GM10266 (cell line): ENCODE measurements around the gene CRNKL1.

Source experiments
- DNase-seq: peaks from one replicate; pipeline ENCODE4 v3.0.0; 2012; ENCODE audit errors: extremely low spot score
- TF ChIP-seq, protein P1 (sequence below): IDR thresholded peaks from 2 replicates; pipeline ENCODE4 v1.5.1; 2012; ENCODE audit warnings: mild to moderate bottlenecking, low read depth; ENCODE audit not compliant: control insufficient read depth, insufficient read depth; ENCODE audit errors: missing control alignments

Gene CRNKL1

GRCh38 chr20:20063941-20064702 is 11.9 kb upstream of the CRNKL1 start:
- no peak for DNase-seq
- TF ChIP-seq, protein P1, sequence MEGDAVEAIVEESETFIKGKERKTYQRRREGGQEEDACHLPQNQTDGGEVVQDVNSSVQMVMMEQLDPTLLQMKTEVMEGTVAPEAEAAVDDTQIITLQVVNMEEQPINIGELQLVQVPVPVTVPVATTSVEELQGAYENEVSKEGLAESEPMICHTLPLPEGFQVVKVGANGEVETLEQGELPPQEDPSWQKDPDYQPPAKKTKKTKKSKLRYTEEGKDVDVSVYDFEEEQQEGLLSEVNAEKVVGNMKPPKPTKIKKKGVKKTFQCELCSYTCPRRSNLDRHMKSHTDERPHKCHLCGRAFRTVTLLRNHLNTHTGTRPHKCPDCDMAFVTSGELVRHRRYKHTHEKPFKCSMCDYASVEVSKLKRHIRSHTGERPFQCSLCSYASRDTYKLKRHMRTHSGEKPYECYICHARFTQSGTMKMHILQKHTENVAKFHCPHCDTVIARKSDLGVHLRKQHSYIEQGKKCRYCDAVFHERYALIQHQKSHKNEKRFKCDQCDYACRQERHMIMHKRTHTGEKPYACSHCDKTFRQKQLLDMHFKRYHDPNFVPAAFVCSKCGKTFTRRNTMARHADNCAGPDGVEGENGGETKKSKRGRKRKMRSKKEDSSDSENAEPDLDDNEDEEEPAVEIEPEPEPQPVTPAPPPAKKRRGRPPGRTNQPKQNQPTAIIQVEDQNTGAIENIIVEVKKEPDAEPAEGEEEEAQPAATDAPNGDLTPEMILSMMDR, result no peak

DNA sequence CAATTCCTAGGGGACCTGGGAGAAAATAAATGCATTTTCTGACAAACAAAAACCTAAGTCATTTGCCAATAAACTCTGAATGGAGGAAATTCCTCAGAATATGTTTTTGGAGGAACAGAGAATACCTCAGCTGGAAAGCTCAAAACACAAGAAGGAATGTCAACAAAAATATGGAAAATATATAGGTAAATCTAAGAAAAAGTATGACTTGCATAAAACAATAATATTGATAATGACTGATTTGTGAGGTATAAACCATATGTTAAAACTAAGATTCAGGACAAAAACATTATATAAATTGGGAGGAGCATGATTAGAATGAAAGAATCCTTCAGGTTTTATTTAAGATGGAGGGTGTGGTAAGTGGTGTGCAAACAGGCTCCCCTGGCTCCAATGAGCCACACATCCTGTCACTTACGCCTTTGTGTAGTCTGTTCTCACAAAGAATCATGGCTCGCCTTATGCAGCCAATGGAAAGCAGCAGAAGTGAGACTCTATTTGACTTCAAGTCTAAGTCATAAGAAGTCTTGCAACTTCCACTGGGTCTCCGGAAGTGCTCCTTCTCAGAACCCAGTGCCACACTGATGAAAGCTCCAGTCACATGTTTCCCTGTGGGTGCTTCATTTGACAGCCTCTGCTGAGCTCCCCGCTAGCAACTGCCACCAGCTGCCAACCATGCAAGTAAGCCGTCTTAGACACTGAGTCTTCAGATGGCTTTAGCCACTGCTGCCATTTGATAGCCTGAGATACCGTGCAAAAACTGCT is 8.2 kb upstream of the CRNKL1 start:
- TF ChIP-seq, protein P1, result no peak
- DNase-seq, result no peak

GRCh38 chr20:20051767-20052073 is 546 bp downstream of the CRNKL1 start:
- TF ChIP-seq, protein P1, result no peak
- DNase-seq, result no peak

DNA sequence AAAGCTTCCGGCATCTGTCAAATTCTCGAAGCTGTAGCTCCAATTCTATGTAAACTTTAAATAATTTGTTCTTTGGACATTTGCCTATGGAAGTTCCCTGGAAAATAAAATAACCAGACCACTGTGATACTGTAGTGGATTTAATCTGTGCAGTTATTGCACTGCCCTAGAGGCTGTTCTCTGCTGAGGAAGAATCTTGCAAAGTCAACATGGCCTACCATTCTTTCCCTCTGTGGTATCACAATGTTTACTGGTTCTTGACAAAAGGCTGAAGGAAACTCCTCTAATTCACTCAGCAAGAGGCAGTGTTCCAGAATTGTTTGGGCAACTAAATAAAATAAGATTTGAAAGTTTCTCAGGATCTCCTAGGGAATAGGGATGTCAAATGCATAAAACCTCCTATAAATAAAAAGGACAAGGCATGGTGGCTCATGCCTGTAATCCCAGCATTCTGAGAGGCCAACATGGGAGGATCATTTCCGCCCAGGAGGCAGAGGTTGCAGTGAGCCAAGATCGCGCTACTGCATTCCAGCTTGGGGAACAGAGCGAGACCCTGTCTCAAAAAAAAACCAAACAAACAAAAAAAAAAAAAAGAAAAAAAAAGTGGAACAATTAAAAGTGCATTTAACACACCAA is 12.4 kb downstream of the CRNKL1 start:
- TF ChIP-seq, protein P1, result no peak
- no peak for DNase-seq

DNA sequence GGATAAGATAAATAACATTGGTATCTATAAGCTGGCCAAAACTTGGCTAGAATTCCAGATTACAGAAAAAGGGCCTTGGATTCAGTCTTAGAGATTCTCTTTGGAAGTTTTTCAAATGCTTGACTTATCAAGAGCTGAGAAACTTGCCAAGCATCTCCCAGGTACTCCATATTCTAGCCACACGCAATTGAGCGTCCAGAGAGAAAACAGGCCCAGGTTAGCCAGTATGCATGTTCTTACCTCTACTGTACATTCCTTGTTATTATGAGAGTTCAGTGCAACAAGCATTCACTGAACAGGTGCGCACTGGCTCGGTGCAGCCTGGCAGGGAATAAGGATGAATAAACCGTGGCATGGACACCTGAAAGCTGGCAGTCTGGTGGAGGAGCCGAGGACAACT is 13.7 kb downstream of the CRNKL1 start:
- no peak for DNase-seq

GRCh38 chr20:20037960-20038359 is 14.3 kb downstream of the CRNKL1 start:
- TF ChIP-seq, protein P1, result no peak
- DNase-seq, result no peak

More for the DNA sequence above, 13.7 kb downstream of the CRNKL1 start:
- TF ChIP-seq, protein P1, result no peak
